HEK293 (cell line): Measurements from ENCODE around the gene IRF1.

ENCODE experiments used
- BCL11B ChIP-seq: fragments of 450-650 bp; formaldehyde crosslinking; IDR thresholded peaks from 2 replicates; pipeline ENCODE4 v1.5.1; 2016; ENCODE audit warnings: low read depth, missing biosample characterization, missing genetic modification characterization
- IKZF3 ChIP-seq: fragments of 450-650 bp; IDR thresholded peaks from 2 replicates; pipeline ENCODE4 v1.5.0; 2018; ENCODE audit warnings: missing biosample characterization, mild to moderate bottlenecking, missing genetic modification characterization, moderate library complexity
- KLF7 ChIP-seq: fragments of 450-650 bp; formaldehyde crosslinking; IDR thresholded peaks from 2 replicates; pipeline ENCODE4 v1.5.1; 2016; ENCODE audit warnings: missing biosample characterization, missing genetic modification characterization, borderline replicate concordance
- MYNN ChIP-seq: fragments of 450-650 bp; formaldehyde crosslinking; IDR thresholded peaks from 2 replicates; pipeline ENCODE4 v1.5.1; 2016; ENCODE audit warnings: missing biosample characterization, missing genetic modification characterization, borderline replicate concordance
- ZBTB20 ChIP-seq: fragments of 450-650 bp; formaldehyde crosslinking; IDR thresholded peaks from 2 replicates; pipeline ENCODE4 v1.5.1; 2016; ENCODE audit warnings: missing biosample characterization, missing genetic modification characterization
- ZBTB8A ChIP-seq: fragments of 450-650 bp; formaldehyde crosslinking; IDR thresholded peaks from 2 replicates; pipeline ENCODE4 v1.5.1; 2016; ENCODE audit warnings: missing biosample characterization, missing genetic modification characterization
- ZNF10 ChIP-seq: fragments of 450-650 bp; formaldehyde crosslinking; IDR thresholded peaks from 2 replicates; pipeline ENCODE4 v1.5.1; 2017; ENCODE audit warnings: missing biosample characterization, missing genetic modification characterization
- ZNF24 ChIP-seq: fragments of 450-650 bp; formaldehyde crosslinking; IDR thresholded peaks from 2 replicates; pipeline ENCODE4 v1.5.1; 2016; ENCODE audit warnings: missing biosample characterization, missing genetic modification characterization
- ZNF610 ChIP-seq: fragments of 450-650 bp; formaldehyde crosslinking; IDR thresholded peaks from 2 replicates; pipeline ENCODE4 v1.5.1; 2016; ENCODE audit warnings: missing biosample characterization, missing genetic modification characterization, borderline replicate concordance
- ZNF621 ChIP-seq: fragments of 450-650 bp; formaldehyde crosslinking; IDR thresholded peaks from 2 replicates; pipeline ENCODE4 v1.5.1; 2017; ENCODE audit warnings: missing biosample characterization, missing genetic modification characterization
- ZNF624 ChIP-seq: fragments of 450-650 bp; formaldehyde crosslinking; IDR thresholded peaks from 2 replicates; pipeline ENCODE4 v1.5.1; 2017; ENCODE audit warnings: missing biosample characterization, missing genetic modification characterization
- ZNF670 ChIP-seq: fragments of 450-650 bp; formaldehyde crosslinking; IDR thresholded peaks from 2 replicates; pipeline ENCODE4 v1.5.1; 2016; ENCODE audit warnings: missing biosample characterization, missing genetic modification characterization, low read depth
- TF ChIP-seq, protein P1 (sequence below): fragments of 450-650 bp; formaldehyde crosslinking; IDR thresholded peaks from 2 replicates; pipeline ENCODE4 v1.5.1; 2016; ENCODE audit warnings: missing biosample characterization, missing genetic modification characterization
- TF ChIP-seq, protein P2 (sequence below): fragments of 450-650 bp; formaldehyde crosslinking; IDR thresholded peaks from 2 replicates; pipeline ENCODE4 v1.5.1; 2016; ENCODE audit warnings: missing biosample characterization, missing genetic modification characterization, borderline replicate concordance
- TF ChIP-seq, protein P3 (sequence below): fragments of 450-650 bp; formaldehyde crosslinking; IDR thresholded peaks from 2 replicates; pipeline ENCODE4 v1.5.1; 2017; ENCODE audit warnings: missing biosample characterization, missing genetic modification characterization
- TF ChIP-seq, protein P4 (sequence below): fragments of 450-650 bp; formaldehyde crosslinking; IDR thresholded peaks from 2 replicates; pipeline ENCODE4 v1.5.1; 2016; ENCODE audit warnings: missing biosample characterization, missing genetic modification characterization
- TF ChIP-seq, protein P5 (sequence below): fragments of 450-650 bp; formaldehyde crosslinking; IDR thresholded peaks from 2 replicates; pipeline ENCODE4 v1.5.1; 2016; ENCODE audit warnings: missing biosample characterization, missing genetic modification characterization, low read depth
- TF ChIP-seq, protein P6 (sequence below): fragments of 450-650 bp; formaldehyde crosslinking; IDR thresholded peaks from 2 replicates; pipeline ENCODE4 v1.5.1; 2016; ENCODE audit warnings: missing biosample characterization, missing genetic modification characterization
- TF ChIP-seq, protein P7 (sequence below): fragments of 450-650 bp; formaldehyde crosslinking; IDR thresholded peaks from 2 replicates; pipeline ENCODE4 v1.5.1; 2016; ENCODE audit warnings: missing biosample characterization, missing genetic modification characterization

IRF1 gene

DNA sequence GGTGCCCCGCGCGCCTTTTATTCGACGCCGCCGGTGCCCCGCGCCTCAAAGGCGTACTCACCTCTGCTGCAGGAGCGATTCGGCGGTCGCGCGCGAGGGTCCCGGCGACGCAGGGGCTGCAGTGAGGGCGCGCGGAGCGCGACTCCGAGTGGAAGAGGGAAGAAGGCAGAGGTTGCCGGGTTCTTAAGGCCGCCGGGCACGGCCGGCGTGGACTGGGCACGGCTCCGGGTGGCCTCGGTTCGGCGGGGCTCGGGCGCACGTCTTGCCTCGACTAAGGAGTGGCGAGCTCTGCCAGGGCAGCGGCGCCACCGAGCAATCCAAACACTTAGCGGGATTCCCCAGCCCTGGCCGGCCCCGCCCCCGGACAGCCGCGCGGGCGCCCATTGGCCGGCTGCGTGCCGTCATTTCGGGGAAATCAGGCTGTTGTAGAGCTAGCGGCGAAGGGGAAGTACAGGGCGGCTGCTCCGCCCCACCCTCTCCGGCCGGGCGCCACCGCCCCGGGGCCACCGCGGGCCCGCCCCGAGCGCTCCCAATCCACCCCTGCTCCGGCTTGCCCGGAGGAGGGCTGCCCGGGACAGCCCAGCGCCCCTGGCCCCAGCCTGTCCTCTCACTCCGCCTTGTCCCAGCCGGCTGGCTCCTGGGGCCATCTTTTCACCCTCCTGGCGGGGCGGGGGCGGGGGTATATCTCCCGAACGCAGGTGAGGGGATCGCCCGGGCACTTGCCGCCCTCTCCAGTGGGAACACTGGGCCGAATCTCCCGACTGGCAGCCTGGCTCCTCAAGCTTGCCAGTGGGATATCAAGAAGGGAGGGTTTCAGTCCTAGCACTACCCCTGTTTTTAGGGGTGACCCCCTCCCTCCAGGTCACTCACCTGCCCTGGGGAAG, at the start of gene IRF1 (continued):
- TF ChIP-seq ZNF610 (tag by site-specific recombination) (peak; percentile 59; the same call in 1 of the 2 replicates), ZNF10 (tag by site-specific recombination) (no peak; the same call in 1 of the 2 replicates), MYNN (tag by site-specific recombination) (peak; percentile 21; the same call in 1 of the 2 replicates), KLF7 (tag by site-specific recombination) (0 out of 2 replicates have a peak, but pooled peaks have one; percentile 28), ZNF624 (tag by site-specific recombination) (peak; percentile 70; the same call in 1 of the 2 replicates), ZBTB8A (tag by site-specific recombination) (peak; percentile 98), ZNF24 (tag by site-specific recombination) (peak; percentile 32; the same call in 1 of the 2 replicates), IKZF3 (peak; percentile 73), ZNF670 (tag by site-specific recombination) (no peak), ZNF621 (tag by site-specific recombination) (no peak), ZBTB20 (tag by site-specific recombination) (peak; percentile 94), BCL11B (no peak)
- TF ChIP-seq, protein P1, sequence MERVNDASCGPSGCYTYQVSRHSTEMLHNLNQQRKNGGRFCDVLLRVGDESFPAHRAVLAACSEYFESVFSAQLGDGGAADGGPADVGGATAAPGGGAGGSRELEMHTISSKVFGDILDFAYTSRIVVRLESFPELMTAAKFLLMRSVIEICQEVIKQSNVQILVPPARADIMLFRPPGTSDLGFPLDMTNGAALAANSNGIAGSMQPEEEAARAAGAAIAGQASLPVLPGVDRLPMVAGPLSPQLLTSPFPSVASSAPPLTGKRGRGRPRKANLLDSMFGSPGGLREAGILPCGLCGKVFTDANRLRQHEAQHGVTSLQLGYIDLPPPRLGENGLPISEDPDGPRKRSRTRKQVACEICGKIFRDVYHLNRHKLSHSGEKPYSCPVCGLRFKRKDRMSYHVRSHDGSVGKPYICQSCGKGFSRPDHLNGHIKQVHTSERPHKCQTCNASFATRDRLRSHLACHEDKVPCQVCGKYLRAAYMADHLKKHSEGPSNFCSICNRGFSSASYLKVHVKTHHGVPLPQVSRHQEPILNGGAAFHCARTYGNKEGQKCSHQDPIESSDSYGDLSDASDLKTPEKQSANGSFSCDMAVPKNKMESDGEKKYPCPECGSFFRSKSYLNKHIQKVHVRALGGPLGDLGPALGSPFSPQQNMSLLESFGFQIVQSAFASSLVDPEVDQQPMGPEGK (tag by site-specific recombination), result peak; percentile 74
- TF ChIP-seq, protein P2, sequence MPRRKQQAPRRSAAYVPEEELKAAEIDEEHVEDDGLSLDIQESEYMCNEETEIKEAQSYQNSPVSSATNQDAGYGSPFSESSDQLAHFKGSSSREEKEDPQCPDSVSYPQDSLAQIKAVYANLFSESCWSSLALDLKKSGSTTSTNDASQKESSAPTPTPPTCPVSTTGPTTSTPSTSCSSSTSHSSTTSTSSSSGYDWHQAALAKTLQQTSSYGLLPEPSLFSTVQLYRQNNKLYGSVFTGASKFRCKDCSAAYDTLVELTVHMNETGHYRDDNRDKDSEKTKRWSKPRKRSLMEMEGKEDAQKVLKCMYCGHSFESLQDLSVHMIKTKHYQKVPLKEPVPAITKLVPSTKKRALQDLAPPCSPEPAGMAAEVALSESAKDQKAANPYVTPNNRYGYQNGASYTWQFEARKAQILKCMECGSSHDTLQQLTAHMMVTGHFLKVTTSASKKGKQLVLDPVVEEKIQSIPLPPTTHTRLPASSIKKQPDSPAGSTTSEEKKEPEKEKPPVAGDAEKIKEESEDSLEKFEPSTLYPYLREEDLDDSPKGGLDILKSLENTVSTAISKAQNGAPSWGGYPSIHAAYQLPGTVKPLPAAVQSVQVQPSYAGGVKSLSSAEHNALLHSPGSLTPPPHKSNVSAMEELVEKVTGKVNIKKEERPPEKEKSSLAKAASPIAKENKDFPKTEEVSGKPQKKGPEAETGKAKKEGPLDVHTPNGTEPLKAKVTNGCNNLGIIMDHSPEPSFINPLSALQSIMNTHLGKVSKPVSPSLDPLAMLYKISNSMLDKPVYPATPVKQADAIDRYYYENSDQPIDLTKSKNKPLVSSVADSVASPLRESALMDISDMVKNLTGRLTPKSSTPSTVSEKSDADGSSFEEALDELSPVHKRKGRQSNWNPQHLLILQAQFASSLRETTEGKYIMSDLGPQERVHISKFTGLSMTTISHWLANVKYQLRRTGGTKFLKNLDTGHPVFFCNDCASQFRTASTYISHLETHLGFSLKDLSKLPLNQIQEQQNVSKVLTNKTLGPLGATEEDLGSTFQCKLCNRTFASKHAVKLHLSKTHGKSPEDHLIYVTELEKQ (tag by site-specific recombination), result 0 out of 2 replicates have a peak, but pooled peaks have one; percentile 58
- TF ChIP-seq, protein P3, sequence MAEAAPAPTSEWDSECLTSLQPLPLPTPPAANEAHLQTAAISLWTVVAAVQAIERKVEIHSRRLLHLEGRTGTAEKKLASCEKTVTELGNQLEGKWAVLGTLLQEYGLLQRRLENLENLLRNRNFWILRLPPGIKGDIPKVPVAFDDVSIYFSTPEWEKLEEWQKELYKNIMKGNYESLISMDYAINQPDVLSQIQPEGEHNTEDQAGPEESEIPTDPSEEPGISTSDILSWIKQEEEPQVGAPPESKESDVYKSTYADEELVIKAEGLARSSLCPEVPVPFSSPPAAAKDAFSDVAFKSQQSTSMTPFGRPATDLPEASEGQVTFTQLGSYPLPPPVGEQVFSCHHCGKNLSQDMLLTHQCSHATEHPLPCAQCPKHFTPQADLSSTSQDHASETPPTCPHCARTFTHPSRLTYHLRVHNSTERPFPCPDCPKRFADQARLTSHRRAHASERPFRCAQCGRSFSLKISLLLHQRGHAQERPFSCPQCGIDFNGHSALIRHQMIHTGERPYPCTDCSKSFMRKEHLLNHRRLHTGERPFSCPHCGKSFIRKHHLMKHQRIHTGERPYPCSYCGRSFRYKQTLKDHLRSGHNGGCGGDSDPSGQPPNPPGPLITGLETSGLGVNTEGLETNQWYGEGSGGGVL (tag by site-specific recombination), result peak; percentile 44; the same call in 1 of the 2 replicates
- TF ChIP-seq, protein P4, sequence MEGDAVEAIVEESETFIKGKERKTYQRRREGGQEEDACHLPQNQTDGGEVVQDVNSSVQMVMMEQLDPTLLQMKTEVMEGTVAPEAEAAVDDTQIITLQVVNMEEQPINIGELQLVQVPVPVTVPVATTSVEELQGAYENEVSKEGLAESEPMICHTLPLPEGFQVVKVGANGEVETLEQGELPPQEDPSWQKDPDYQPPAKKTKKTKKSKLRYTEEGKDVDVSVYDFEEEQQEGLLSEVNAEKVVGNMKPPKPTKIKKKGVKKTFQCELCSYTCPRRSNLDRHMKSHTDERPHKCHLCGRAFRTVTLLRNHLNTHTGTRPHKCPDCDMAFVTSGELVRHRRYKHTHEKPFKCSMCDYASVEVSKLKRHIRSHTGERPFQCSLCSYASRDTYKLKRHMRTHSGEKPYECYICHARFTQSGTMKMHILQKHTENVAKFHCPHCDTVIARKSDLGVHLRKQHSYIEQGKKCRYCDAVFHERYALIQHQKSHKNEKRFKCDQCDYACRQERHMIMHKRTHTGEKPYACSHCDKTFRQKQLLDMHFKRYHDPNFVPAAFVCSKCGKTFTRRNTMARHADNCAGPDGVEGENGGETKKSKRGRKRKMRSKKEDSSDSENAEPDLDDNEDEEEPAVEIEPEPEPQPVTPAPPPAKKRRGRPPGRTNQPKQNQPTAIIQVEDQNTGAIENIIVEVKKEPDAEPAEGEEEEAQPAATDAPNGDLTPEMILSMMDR, result peak; percentile 58
- TF ChIP-seq, protein P5, sequence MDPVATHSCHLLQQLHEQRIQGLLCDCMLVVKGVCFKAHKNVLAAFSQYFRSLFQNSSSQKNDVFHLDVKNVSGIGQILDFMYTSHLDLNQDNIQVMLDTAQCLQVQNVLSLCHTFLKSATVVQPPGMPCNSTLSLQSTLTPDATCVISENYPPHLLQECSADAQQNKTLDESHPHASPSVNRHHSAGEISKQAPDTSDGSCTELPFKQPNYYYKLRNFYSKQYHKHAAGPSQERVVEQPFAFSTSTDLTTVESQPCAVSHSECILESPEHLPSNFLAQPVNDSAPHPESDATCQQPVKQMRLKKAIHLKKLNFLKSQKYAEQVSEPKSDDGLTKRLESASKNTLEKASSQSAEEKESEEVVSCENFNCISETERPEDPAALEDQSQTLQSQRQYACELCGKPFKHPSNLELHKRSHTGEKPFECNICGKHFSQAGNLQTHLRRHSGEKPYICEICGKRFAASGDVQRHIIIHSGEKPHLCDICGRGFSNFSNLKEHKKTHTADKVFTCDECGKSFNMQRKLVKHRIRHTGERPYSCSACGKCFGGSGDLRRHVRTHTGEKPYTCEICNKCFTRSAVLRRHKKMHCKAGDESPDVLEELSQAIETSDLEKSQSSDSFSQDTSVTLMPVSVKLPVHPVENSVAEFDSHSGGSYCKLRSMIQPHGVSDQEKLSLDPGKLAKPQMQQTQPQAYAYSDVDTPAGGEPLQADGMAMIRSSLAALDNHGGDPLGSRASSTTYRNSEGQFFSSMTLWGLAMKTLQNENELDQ (tag by site-specific recombination), result no peak
- TF ChIP-seq, protein P6, sequence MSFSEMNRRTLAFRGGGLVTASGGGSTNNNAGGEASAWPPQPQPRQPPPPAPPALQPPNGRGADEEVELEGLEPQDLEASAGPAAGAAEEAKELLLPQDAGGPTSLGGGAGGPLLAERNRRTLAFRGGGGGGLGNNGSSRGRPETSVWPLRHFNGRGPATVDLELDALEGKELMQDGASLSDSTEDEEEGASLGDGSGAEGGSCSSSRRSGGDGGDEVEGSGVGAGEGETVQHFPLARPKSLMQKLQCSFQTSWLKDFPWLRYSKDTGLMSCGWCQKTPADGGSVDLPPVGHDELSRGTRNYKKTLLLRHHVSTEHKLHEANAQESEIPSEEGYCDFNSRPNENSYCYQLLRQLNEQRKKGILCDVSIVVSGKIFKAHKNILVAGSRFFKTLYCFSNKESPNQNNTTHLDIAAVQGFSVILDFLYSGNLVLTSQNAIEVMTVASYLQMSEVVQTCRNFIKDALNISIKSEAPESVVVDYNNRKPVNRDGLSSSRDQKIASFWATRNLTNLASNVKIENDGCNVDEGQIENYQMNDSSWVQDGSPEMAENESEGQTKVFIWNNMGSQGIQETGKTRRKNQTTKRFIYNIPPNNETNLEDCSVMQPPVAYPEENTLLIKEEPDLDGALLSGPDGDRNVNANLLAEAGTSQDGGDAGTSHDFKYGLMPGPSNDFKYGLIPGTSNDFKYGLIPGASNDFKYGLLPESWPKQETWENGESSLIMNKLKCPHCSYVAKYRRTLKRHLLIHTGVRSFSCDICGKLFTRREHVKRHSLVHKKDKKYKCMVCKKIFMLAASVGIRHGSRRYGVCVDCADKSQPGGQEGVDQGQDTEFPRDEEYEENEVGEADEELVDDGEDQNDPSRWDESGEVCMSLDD (tag by site-specific recombination), result peak; percentile 24; the same call in 1 of the 2 replicates
- TF ChIP-seq, protein P7, sequence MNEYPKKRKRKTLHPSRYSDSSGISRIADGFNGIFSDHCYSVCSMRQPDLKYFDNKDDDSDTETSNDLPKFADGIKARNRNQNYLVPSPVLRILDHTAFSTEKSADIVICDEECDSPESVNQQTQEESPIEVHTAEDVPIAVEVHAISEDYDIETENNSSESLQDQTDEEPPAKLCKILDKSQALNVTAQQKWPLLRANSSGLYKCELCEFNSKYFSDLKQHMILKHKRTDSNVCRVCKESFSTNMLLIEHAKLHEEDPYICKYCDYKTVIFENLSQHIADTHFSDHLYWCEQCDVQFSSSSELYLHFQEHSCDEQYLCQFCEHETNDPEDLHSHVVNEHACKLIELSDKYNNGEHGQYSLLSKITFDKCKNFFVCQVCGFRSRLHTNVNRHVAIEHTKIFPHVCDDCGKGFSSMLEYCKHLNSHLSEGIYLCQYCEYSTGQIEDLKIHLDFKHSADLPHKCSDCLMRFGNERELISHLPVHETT (tag by site-specific recombination), result no peak
